GM18517 (cell line): ENCODE measurements around the gene RTKN2.

Source experiments
- ATAC-seq: cut with Tn5 transposase; IDR thresholded peaks from one replicate; pipeline ENCODE4 v1.9.1; 2021; ENCODE audit warnings: mild to moderate bottlenecking, moderate library complexity; ENCODE audit not compliant: unreplicated experiment

RTKN2 gene

GRCh38 chr10:62231371-62231770 is 37.3 kb downstream of the RTKN2 start:
- no peak for ATAC-seq

GRCh38 chr10:62230344-62231121 is 38.1 kb downstream of the RTKN2 start:
- ATAC-seq: no peak

- ATAC-seq: no peak
Observed at GRCh38 chr10:62225362-62225761, 43.3 kb downstream of the RTKN2 start.

GRCh38 chr10:62224606-62225005 is 44.0 kb downstream of the RTKN2 start:
- ATAC-seq: no peak

GRCh38 chr10:62217683-62218082 is 51.0 kb downstream of the RTKN2 start:
- no peak for ATAC-seq

GRCh38 chr10:62214364-62214874 is 54.2 kb downstream of the RTKN2 start:
- ATAC-seq: no peak

- no peak for ATAC-seq
Observed at GRCh38 chr10:62205750-62206399, 62.8 kb downstream of the RTKN2 start.

- peak; percentile 52 for ATAC-seq
Observed at GRCh38 chr10:62199584-62199983, 69.1 kb downstream of the RTKN2 start.

- ATAC-seq: no peak
Observed at GRCh38 chr10:62196528-62196927, 72.1 kb downstream of the RTKN2 start.

- ATAC-seq: no peak
Observed at GRCh38 chr10:62195675-62195926, 73.0 kb downstream of the RTKN2 start.

GRCh38 chr10:62194924-62195674 is 73.5 kb downstream of the RTKN2 start:
- no peak for ATAC-seq

GRCh38 chr10:62193479-62193878 is 75.2 kb downstream of the RTKN2 start:
- no peak for ATAC-seq

- no peak for ATAC-seq
Observed at GRCh38 chr10:62189131-62189530, 79.5 kb downstream of the RTKN2 start.

GRCh38 chr10:62188021-62188616 is 80.5 kb downstream of the RTKN2 start:
- no peak for ATAC-seq

- ATAC-seq: no peak
Observed at GRCh38 chr10:62186999-62187675, 81.5 kb downstream of the RTKN2 start.

- ATAC-seq: no peak
Observed at GRCh38 chr10:62185919-62186692, 82.5 kb downstream of the RTKN2 start.

- ATAC-seq: no peak
Observed at GRCh38 chr10:62183857-62184795, 84.5 kb downstream of the RTKN2 start.

GRCh38 chr10:62183442-62183841 is 85.2 kb downstream of the RTKN2 start:
- ATAC-seq: peak; percentile 66

- no peak for ATAC-seq
Observed at GRCh38 chr10:62182595-62182994, 86.0 kb downstream of the RTKN2 start.
